SW480 (cell line): ENCODE measurements around the gene ASXL3.
A peak's percentile ranks its signal among the peaks of the same experiment; 100 is the strongest.

Experiments used
- DNase-seq: peaks from one replicate; pipeline ENCODE4 v3.0.0-alpha.2; 2016; ENCODE audit warnings: low spot score

ASXL3 gene

DNA sequence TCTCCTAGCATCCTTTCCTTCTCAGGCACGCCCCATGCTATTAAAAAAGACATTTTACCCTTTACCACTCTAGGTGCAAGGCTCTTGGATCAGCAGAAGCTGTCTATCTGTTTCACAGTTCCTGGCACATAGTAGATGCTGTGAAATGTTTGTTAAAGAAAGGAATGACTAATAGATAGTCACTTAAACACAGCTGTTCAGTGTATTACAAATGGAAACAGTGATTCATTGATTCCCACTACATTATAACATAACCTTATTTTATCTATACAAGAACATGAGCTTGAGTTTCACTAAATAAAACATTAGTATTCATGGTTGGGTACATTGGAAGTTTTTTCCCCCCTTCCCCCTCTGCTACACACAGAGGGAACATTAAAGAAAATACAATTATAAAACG is 142.1 kb downstream of the ASXL3 start:
- DNase-seq = no peak

DNA sequence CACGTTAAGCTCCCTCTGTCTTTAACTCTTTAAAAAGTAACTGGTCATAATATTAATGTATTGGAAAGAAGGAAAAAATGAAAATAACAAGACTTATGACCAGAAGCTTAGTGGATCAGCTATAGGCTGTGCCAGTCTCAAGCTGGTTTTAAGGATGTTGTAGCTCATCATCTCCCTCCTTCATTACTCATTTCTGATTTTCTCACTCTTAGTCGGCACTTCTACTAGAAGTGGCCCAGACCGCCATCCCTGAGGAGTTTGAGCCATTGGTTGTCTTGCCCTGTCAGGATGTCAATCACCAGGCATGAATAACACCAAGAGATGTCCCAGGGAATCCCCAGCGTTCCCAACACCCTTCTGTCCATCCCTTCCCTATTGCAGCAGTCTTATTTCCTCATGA is 151.5 kb downstream of the ASXL3 start:
- no peak for DNase-seq

DNA sequence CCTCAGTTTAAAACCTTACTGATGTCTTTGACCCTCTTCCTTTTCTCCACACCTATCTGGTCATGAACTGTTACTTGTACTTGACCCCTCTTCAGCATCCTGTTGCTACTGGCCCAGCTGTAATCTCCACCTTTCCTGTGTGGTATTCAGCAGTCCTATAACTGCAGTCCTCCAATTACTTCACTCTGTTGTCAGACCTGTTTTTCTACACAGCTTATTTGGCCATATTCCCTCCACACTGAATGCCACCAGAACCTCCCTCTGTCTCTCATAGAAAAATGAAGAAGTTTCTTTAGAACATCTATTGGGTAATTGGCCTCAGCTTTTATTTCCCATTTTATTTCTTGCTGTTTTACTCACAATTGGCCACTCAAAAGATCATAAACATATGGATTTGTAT is 155.4 kb downstream of the ASXL3 start:
- no peak for DNase-seq

DNA sequence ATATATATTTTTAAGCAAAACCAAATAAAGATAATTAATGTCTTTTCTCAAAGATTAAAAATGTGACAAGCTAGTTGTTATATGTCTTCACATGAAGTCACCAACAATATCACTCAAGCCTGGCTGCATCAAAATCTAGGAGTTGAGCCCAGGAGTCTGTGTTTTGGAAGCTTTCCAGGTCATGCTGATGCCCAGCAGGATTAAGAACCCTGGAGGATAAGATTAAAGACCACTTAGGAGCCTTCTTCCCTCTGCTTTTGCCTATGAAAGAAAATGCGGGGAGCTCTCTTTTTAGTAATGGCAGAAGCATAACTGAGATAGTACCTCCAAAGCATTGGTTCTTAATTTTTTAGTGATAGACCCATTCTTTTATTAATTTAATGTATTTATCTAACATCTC is 157.4 kb downstream of the ASXL3 start:
- no peak for DNase-seq

DNA sequence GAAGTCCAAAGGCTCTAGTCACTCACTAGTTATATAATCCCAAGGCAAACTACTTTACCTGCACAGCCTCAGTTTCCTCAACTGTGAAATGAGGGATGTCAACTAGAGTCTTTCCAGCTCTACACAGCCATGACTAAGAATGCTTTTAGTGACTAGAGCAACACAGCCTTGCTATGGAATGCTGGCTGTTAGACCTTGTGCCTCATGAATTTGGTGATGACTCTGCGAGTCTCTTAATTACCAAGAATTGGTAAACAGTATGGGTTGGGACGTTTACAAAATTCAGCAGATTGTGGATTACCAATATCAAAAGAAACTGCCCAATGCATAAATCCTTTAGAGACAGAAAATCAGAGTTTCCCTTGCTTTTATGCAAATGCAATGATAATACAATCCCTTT is 163.7 kb downstream of the ASXL3 start:
- DNase-seq = no peak

DNA sequence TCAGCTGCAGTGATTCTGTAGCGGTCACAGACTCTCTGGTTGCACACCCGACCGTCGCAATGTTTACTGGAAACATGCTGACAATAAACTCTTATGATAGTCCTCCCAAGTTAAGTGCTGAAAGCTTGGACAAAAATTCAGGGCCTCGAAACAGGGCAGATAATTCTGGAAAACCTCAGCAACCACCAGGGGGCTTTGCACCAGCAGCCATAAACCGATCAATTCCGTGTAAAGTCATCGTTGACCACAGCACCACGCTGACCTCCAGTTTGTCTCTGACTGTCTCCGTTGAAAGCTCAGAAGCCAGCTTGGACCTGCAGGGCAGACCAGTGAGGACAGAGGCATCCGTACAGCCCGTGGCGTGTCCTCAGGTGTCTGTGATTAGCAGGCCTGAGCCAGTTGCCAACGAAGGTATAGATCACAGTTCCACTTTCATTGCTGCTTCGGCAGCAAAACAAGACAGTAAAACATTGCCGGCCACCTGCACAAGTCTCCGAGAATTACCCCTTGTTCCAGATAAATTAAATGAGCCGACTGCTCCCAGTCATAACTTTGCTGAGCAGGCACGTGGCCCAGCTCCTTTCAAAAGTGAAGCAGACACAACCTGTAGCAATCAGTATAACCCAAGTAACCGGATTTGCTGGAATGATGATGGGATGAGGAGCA is 166.1 kb downstream of the ASXL3 start:
- no peak for DNase-seq

DNA sequence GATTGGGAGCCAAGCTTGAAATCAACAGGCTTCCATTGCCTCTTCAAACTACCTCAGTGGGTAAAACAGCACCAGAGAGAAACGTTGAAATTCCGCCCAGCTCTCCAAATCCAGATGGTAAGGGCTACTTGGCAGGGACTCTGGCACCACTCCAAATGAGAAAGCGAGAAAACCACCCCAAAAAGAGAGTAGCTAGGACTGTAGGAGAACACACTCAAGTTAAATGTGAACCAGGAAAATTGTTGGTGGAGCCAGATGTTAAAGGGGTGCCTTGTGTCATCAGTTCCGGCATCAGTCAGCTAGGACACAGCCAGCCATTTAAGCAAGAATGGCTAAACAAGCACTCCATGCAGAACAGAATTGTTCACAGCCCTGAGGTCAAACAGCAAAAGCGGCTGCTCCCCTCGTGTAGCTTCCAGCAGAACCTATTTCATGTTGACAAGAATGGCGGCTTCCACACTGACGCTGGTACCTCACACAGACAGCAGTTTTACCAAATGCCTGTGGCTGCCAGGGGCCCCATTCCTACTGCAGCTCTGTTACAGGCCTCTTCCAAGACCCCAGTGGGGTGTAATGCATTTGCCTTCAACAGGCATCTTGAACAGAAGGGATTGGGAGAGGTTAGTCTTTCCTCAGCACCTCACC is 167.3 kb downstream of the ASXL3 start:
- DNase-seq = no peak

DNA sequence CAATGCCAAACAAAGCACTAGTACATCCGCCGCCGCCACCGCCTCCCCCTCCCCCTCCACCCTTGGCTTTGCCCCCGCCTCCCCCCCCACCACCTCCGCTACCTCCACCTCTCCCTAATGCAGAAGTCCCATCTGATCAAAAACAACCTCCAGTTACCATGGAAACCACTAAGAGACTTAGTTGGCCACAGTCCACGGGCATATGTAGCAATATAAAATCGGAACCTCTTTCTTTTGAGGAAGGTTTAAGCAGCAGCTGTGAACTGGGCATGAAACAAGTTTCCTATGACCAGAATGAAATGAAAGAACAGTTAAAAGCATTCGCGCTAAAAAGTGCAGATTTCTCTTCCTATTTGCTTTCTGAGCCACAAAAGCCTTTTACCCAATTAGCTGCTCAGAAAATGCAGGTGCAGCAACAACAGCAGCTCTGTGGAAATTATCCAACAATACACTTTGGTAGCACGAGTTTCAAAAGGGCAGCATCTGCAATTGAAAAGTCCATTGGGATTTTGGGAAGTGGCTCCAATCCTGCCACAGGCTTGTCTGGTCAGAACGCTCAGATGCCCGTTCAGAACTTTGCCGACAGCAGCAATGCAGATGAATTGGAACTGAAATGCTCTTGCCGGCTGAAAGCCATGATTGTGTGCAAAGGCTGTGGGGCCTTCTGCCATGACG is 168.0 kb downstream of the ASXL3 start:
- DNase-seq = no peak

DNA sequence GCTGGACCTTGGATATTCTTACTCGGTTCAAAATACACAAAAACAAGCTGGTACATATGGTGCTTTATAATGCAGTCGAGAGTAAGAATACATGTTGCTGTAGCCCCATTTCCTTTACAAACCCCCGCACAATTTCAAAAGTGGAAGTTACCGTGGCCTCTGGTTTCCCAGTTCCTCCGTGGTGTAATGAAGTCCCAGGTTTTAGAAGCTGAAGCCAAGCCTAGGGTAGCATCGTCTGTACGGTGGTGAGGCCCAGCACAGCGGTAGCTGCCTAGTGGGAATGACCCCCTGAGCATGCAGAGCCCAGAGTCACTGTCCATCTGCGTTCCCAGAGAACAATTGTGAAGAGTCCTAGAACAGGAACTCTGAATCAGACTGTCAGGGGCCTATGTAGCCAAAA is 171.8 kb downstream of the ASXL3 start:
- DNase-seq = no peak

DNA sequence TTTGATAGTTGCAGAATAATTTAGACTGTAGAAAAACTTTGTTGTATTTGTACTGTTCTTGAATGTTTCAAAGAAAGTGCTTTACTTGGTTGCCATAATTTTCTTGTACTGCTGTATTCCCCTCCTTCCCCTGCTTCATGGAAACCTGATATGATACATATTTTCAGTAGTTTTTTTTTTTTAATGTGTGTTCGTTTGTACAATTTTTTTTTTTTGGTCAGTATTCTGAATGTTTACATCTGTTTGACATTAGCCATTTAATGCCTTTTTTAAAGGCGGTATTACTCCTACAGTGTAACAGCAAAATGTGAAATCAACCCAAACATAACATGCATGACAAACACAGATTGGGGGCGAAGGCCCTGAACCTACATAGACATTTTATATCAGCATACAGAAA is 172.3 kb downstream of the ASXL3 start:
- DNase-seq = no peak

DNA sequence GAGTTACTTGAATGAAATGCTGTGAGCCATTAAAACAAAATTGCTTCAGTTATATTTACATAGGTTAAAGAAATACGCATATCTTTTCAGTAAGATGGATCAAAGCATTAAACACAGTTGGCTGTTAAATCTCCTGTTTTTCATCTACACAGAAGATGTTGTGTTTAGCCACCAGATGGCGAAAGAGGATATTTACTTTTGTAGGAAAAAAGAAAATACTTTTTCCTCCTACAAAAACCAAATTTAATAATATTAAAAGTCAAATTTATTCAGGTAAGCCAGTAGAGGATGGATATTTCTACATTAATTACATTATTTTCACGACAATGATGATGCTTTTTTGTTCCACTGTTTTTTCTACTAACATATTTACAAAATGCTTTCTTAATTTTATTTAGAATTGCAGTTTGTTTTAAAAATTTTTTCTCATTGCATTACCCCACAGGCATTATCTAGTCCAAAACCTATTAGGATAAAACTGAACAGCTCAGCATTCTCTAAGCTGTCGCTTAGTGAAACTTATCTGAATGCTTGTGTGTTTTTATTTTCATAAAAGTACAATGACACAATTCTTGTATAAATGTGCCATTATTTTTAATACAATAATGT is 173.7 kb downstream of the ASXL3 start:
- peak; percentile 8 for DNase-seq

DNA sequence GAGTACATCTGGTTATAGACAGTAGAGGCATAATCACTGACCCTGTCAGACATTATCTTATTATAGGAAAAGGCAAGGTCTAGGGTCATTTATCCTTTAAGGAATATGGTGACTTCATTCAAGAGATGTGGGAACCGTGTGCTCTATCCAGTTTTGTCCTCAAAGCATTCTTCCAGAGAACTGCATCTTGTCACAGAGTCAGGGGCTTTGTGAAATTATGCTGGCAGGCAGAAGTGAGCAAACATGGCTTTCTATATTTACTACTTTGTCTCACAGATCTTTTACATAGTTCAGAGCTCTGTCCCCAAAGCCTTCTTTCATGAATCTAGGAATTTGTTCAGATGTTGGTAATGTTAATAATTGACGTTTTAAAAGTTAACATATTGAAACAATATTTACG is 177.4 kb downstream of the ASXL3 start:
- no peak for DNase-seq

DNA sequence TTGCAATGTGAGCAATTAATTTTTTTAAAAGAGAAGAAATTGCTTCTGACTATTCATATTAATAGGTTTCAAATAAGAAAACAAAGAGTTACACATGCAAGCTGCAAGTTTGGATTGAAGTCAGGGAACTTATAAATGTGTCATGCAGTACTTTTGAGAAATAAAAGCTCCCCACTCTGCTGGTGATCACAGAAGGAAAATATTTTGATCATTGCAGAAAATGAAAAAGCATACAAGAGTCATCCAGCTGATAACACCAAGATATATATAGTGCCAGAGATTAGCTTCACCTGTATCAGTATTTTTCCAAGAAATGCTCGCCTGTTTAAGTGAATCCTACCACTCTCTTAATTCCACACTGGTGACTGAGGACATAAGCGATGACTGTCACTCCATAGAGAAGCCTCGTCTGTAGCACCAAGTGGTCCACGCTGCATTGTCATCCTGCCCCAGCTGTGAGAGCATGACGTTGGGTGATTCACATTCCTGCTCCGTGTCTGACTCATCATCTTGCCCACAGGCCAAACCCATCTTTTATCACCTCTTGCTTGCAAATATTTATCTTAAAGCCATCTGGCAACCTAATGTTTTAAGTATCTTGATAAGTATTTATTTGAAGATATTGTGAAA is 178.0 kb downstream of the ASXL3 start:
- peak; percentile 67 for DNase-seq

DNA sequence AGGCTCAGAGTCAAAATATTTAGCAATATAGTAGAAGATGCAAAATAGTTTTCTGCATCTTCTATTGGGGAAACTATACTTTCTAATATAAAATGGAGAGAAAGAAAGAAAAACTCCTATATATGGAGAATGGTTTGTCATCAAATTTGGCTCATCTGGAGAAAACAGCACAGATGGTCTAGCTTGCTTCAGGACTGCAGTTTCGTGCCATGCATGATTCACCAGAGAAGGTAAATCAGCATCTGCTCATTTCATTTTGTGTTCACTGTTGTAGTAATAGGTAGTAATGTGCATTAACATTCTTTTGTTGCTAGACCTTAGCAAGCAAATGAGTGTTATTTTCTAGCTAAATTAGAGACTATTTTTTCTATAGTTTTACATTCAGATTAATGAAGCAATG is 179.0 kb downstream of the ASXL3 start:
- DNase-seq = no peak

DNA sequence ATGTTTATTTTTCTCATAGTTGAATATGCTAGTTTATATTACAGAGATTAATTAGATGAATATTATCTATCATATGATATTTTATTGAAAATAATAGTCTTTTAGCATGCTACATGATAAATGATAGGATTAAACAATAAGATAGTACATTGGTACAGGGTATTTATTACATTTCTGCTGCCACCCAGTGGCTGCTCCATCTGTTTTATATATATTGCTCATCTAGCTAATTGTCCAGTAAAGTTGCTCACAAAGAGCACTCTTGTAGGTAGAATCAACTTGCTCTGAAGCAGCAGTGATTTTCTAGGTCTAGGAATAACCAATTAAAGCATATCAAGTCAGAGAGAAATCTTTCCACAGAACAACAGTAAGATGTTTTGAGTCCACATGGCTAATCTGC is 183.3 kb downstream of the ASXL3 start:
- peak; percentile 18 for DNase-seq

DNA sequence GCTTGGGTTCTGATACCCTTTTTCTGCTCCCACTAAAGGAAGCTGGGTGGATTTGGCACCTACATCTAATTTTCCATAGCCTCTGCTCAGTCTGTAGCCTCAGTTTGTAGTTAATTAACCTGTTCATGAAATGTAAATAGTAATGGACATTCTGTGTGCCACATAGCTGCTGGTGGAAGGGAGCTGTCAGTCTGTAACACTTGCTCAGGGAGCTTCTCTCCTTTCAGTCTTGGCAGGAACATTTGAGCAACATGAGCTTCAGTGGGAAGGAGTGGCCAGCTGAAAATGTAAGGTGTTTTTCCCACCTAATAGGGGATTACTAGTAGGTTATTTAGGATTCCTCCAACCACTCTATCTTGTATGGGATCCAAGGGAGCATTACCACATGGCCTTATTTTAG is 203.4 kb downstream of the ASXL3 start:
- no peak for DNase-seq
